NAMALWA (cell line): ENCODE measurements around the gene ACR.

ENCODE experiments used
- DNase-seq: peaks from one replicate; pipeline ENCODE4 v3.0.0-alpha.2; 2015; ENCODE audit warnings: low spot score

The ACR gene

GRCh38 chr22:50737728-50738648, at the start of gene ACR:
Gene ACR, plus strand, starts transcription at chr22:50738204. Its CDS starts 32 bp downstream, at chr22:50738236.
- DNase-seq = no peak

- no peak for DNase-seq
Measured at GRCh38 chr22:50688448-50688847, 49.6 kb upstream of the ACR start.

- peak; percentile 72 for DNase-seq
Measured at GRCh38 chr22:50691521-50691920, 46.5 kb upstream of the ACR start.

- no peak for DNase-seq
Measured at GRCh38 chr22:50693462-50693861, 44.5 kb upstream of the ACR start.

- DNase-seq = peak; percentile 30
Measured at GRCh38 chr22:50694099-50694605, 43.9 kb upstream of the ACR start.

GRCh38 chr22:50694766-50695420, 43.1 kb upstream of the ACR start:
- DNase-seq = no peak

GRCh38 chr22:50695421-50696250, 42.4 kb upstream of the ACR start:
- no peak for DNase-seq

GRCh38 chr22:50696251-50696798, 41.7 kb upstream of the ACR start:
- no peak for DNase-seq

GRCh38 chr22:50696799-50697561, 41.0 kb upstream of the ACR start:
- no peak for DNase-seq

- DNase-seq = no peak
Measured at GRCh38 chr22:50697667-50698506, 40.1 kb upstream of the ACR start.

GRCh38 chr22:50698546-50698945, 39.5 kb upstream of the ACR start:
- DNase-seq = no peak

GRCh38 chr22:50699001-50699755, 38.8 kb upstream of the ACR start:
- no peak for DNase-seq

GRCh38 chr22:50699756-50700386, 38.1 kb upstream of the ACR start:
- peak; percentile 36 for DNase-seq

GRCh38 chr22:50700387-50701075, 37.5 kb upstream of the ACR start:
- no peak for DNase-seq

GRCh38 chr22:50701076-50701419, 37.0 kb upstream of the ACR start:
- DNase-seq = no peak

GRCh38 chr22:50701428-50702154, 36.4 kb upstream of the ACR start:
- no peak for DNase-seq

GRCh38 chr22:50702261-50702671, 35.7 kb upstream of the ACR start:
- DNase-seq = no peak
